ENCODE measurements around the gene PPP1R17.

Gene PPP1R17

DNA sequence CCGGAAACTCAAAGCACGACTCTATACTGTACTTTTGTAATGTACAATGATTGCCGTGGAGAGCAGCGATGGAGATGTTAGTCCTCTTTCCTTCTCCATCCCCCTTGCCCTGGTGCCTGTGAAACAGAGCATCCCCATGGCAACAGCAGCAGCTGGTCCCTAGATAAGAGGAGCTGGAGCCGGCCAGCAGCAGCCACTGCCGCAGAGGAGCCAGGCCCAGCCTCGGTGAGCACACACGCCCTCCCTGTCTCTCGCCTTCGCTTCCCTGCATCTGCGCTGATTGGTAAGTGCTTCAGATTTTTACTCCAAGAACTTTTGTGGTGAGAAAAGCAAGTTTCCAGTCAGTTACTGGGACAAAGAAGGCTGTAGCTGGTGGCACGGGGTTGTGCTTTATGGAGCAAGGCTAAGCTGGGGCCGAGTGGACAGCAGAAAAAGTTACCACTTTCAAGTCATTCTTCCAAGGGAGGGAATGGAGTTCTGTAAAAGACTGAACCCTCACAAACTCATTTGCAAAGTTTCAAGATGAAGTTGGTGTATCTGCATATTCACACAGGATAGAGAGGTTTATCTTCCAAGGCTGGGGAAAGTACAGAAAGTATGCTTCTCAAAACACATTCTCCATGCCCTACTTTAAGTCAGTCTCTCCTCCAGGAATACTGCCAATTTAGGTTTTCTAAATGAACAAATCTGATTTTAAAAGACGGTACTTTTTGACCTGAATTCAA lies at the start of gene PPP1R17:
PPP1R17 (plus strand) TSS at position 192 of the 725 bp plus-strand sequence. CDS start 5,227 bp downstream, outside the sequence.
- DNase-seq (ENCODE audit: low read depth), result no peak

DNA sequence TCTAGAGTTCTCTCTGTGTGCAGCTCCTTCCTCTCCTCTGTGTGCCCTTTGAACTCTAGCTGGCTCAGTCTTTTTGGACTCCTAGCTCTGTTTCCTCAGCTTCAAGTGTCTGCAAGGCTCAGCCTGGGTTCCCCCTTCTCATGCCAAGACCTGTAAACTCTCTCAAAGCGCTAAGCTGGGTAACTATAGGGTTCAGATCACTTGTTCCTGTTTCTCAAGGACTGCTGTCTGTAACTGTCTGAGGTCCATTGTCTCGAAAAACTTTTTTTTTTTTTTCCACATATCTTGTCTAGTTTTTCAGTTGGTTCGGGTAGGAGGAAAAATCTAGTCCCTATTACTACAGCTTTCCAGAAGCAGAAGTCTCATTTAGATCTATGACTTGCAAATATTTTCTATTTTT lies 46.6 kb upstream of the PPP1R17 start:
- no peak for DNase-seq (ENCODE audit: low read depth)

DNA sequence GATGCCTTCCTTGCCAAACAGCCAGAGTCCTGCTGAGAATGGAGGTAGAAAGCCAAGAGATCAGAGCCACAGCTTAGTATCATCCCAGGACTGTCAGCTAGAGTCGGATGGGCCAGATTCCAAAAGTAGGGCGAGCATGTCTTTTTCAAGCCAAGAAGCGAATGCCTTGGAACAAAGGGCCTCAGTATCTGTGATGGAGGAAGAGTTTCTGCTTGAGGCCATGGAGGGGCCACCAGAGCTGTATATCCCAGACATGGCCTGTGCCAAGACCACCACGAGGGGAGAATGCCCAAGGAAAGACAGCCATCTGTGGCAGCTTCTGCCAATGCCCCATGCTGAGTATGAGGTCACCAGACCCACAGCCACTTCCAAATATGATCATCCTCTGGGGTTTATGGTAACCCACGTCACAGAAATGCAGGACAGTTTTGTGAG lies 44.3 kb upstream of the PPP1R17 start:
- DNase-seq (ENCODE audit: low read depth), result no peak

DNA sequence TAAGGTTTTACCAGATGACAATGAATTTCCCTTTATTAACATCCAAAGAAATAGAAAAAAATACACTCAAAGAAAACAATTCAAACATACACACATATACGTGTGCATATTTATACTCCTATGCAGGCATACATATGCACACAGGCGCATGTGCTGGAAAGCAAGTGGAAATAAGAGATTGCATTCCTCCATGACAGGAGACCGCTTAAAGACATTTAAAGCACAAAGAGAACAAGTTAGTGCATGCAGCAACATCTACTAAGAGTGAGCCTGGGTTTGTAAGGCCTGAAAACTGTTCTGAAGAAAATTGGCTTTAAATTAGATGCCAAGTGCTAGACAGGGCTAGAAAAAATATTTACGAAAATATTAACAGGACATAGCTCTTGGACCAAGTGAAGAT lies 40.1 kb upstream of the PPP1R17 start:
- no peak for DNase-seq (ENCODE audit: low read depth)

DNA sequence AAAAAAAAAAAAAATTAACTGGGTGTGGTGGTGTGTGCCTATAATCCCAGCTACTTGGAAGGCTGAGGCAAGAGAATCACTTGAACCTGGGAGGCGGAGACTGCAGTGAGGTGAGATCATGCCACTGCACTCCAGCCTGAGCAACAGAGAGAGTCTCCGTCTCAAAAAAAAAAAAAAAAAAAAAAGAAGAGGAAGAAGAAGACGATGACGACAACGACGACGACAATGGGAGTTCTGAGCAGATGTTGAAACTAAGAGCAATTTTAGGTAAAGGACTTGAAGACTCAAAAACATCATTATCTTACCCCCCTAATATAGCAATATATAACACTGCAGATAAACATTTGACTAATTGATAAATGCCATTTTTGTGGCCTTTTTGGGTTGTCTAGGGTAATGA lies 39.5 kb upstream of the PPP1R17 start:
- DNase-seq (ENCODE audit: low read depth), result no peak

DNA sequence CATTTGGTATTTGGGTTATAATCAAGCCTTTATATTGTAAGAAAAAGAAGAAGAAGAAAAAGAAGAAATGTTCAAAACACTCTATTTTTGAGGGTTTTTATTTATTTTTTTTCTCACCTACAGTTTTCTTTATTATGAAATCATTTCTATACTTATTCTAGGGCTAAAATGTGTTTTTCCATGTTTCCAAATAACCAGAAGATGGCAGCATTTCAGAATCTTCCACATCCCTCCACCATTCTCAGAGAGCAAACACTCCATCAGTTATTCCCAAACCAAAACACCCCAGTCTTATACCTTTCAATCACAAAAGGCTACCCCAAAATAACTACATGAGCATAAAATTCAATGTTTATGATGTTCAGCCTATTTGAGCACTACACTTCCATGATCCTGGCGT lies 38.7 kb upstream of the PPP1R17 start:
- DNase-seq (ENCODE audit: low read depth), result no peak

DNA sequence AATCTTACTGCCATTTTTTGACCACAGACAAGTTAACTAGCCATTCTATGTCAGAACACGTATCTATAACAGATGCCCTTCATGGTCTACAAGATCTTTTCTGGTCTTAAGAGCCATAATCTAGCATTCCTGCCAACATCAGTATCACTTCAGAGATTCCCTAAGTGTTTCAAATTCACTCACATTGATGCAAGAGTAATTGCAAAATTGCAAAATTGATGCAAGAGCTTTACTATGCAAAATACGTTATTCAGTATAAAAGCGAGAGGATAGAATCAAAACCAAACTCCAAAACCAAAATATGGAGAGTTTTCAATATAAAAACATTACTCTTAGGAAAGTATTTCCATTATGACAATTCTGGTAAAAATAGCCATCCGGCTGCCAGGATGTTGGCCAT lies 38.1 kb upstream of the PPP1R17 start:
- no peak for DNase-seq (ENCODE audit: low read depth)

DNA sequence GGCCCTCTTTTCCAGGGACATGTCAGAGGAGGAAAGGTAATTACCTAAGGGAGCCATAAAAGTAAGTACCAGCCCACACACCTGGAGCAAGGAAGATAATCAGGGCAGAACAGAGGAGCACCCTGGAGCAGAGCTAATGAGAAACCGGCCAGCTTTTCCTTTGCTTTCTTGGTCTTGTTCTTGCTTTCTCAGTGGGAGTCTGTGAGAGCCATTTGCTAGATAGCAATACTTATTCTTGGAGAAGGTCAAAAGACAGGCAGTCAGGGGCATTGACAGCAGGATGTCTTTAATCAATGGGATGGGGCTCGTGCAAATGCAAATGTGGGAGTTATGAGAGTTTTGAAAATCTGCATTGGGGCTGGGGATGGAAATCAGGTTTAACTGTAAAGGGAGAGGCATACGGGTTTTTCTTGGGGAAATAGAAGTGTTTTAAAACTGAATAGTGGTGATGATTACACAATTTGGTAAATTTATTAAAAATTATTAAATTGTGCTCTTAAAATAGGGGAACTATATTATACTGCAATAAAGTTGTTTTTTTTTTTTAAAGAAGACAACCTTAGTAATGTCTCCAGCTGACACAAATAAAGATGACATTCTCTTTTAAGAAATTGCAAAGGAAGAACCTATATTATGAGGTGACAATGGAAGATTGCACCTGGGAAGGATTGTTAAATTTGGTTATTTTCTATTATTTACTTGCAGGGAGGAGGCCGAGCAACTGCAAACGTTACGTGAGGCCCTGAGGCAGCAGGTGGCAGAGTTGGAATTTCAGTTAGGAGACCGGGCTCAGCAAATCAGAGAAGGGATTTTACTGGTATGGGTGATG lies 35.6 kb upstream of the PPP1R17 start:
- no peak for DNase-seq (ENCODE audit: low read depth)

DNA sequence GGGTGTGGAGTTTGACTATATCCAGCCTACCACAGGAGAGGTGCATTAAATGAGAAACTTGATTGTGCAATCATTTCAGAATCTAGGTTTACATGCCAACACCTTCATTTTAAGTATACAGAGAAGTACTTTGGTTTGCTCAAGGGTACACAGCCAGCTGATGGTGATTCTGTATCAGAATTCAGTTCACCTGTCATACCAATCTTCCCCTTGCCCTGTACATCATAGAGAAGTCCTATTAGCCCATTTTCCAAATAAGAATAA lies 35.0 kb upstream of the PPP1R17 start:
- DNase-seq (ENCODE audit: low read depth), result no peak

DNA sequence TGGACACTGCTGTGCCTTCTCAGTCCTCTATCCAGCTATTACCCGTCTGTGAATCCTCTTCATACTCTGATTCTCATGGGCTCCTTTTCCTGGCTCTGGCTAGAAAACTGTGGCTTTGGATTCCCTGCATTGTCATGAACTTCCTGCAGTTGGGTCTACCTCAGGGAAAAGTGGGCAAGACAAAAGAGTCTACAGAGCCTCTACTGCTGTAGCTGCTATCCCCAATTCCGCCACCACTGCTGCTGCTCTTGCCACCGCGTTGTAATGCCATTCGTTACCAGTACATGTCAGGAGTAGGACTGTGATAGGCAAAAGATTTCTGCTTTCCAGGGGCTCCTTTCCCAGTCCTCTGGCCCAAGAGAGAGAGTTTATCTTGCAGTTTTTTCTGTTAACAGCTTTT lies 23.9 kb upstream of the PPP1R17 start:
- DNase-seq (ENCODE audit: low read depth), result no peak

DNA sequence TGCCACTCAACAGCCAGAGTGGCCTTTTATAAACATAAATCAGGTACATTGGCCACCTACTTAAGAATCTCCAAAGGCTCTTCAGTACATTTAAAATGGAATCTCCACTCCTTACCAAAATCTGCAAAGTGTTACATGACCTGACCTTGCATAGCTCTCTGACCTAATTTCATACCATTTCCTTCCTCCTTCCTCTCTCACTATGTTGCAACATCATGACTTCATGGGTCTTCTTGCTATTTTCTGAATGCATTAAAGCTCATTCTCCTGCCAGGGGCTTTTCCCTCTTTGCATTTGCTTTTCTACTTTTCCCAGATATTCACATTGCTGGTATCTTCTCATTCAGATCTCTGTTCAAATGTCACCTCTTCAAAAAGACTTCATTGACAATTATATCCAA lies 22.1 kb upstream of the PPP1R17 start:
- DNase-seq (ENCODE audit: low read depth), result no peak

DNA sequence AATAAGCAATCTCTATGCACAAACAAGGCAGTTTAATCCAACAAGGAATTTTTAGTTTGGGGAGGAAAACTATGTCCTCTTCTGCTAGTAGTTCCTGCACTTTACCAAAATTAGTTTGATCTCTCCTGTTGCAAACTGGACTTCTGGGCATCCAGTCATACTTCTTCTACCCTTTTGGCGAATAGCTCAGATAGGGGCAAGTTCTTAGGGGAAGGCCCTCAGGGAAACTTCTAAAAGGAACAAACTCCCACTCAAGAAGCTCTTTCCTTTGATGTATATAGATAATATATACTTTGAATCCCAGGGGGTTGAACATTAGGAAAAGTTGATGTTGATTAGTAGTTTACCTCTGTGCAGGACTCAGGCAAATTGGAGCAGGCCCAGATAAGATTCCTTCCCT lies 21.5 kb upstream of the PPP1R17 start:
- no peak for DNase-seq (ENCODE audit: low read depth)

DNA sequence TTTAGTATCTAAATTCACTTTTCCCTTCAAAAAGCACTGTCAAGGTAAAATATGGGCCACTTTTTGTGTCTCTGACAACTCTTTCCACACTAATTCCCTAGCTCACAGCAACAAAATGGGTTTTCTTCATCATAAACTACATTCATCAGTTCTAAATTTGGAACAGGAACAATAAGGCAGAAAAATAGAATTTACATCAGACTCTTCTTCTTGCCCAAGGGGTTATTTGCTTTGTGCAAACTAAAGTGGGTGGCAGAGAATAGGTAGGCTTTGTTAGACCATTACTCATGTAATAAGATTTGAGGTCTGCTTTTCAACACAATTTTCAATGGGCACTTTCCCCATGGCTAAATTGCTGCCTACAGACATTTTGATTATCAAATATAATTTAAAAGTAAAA lies 17.6 kb upstream of the PPP1R17 start:
- no peak for DNase-seq (ENCODE audit: low read depth)

DNA sequence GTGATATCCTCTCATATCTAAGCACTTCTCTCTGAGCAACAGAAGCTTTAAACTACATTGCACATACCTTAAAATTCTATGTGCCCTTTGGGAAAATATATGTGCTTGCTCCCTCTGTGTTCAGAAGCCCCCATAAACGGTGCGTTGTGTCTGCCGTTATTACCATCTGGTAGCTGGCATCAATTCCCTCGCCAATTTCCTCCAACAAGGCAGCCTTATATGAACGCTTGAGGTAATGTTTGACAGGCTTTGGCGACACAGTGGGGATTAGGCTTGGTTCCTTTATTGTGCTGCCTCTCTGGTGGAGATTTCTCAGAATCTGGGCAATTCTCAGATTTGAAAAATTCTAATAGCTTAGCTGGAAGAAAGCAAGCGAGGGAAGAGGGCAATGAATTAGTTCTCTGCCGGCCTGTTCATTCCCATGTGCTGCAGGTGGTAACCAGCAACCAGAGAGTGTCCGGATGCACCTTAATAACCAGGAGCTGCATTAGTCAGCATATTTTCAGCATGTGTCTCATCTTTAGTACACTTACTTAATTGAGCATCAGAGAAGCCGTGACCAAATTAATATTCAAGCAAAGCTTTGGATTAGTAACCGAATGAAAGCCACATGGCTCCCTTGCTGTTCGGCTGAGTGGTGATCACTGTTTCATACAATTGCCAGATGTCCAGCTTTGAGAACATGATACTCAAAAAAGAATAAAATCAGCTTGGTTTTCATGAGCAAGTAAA lies 7.3 kb upstream of the PPP1R17 start:
- no peak for DNase-seq (ENCODE audit: low read depth)

DNA sequence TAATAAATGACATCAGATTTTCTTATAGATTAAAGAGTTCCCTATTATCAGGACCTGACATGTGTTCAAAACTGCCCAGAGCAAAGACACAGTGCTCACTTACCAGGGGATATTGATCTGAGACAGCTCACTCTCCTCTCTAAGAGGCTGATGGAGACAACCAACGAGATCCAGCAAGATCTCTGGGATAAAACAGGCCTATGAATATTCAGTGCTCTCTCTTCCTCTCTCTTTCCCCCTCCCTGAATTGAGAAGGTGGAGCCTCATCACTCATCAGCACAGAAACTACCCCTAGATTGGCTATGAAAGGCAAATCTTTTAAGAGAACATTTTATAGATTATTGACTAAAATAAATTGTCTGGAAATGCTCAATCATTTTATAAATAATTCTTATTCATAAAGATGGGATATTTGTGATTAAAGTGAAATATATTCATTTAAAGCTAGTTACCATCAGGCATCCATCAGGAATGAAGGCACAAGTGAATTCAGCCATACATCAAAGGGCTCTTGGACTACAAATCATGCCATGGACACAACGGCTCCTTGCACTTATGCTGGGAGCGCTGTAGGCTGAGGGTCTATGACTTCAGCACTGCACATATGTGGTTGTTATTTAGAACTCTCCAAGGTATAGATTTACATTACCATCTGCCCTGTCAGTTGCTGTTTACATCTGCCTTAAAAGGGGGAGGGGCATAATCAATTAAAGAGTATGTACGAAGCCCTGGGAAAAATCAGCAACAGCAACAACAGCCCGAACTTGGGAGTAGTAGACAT lies 3.4 kb upstream of the PPP1R17 start:
- DNase-seq (ENCODE audit: low read depth), result no peak

DNA sequence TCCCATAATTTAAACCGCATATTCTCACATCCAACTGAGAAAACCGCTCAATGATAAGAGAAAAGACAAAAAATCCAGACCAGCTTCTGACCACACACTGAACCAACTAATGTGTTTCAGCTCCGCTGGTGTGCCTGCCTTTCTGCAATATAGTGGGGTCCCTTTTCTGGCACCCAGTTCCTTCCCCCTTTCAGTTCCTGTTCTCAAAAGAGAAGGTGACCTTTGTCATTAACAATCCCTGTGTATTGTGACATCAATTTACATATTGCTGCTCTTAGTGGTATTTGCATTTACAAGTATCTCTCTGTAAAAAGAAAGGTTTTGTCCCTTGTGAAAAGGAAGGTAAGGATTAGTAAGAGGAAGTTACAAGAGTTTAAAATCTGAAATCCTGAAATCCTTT lies 1.4 kb downstream of the PPP1R17 start:
- no peak for DNase-seq (ENCODE audit: low read depth)

DNA sequence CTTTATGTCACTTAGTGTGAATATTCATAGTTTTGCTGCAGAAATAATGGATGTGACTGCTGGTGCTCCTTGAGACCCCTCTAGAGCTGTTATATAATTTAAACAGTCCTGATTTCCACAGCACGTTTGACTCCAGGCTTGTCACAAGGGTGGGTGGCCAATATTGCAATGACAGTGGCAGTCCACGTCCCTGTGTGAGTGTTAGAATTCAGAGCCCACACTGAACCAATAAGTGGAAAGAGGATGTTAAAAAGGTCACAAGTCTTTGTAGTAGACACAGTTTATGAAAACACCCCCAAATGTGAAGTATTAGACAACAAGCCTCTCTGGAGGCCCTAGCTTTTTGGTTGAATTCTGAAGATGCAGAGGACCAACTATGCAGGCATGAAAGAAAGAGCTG lies 2.0 kb downstream of the PPP1R17 start:
- DNase-seq (ENCODE audit: low read depth), result no peak

DNA sequence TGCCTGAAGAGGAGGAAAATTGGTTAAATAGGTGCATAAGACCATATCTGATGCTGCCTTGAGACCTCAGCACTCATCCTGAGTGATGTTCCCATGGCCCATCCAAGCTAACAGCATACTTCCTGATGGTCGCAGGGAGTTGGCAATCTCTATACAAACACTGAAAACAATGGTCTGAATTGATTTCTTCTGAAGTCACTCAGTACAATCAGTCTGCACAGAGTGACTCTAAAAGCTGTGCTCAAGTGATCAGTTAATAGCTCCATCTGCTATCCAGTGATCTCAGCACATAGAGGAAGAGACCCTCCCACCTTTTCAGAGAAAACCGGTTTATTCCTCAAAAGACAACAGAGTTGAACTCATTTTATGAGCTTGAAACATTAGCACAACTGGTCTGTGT lies 3.9 kb downstream of the PPP1R17 start:
- no peak for DNase-seq (ENCODE audit: low read depth)

DNA sequence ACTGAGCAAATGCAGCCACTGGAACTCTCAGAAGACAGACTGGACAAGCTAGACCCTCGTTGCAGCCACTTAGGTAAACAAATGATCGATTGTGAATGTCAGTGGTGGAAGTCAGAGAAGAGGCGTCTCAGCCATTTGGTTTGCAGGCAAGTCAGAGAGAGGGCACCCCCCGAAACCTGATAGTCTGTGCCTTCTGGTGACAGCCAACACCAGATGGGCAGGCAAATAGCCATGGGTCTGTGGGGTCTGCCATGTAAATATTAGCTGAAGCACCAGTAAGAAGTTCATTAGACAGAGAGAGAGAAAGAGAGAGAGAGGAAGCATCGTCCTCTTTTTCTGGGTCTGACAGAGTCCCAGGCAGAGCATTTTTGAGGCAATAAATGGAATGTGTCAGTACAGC lies 5.4 kb downstream of the PPP1R17 start:
- DNase-seq (ENCODE audit: low read depth), result no peak

DNA sequence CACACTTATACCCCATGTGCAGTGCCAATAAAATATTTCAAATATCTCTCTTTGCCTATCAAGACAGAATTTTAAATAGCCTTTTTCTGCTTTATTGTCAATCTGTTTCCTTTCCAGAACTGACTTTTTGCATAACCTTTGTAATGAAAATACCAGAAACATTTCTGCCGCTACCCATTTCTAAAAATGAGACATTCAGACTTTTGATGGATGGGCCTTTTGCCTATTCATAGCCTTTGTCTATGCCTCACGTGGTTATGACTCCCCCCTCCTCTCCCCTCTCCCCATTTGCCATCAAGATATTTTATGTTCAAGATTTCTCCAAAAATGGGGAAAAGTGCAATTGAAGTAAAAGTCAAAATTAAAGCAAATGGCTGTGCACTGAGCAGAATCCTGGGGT lies 5.9 kb downstream of the PPP1R17 start:
- DNase-seq (ENCODE audit: low read depth), result no peak

DNA sequence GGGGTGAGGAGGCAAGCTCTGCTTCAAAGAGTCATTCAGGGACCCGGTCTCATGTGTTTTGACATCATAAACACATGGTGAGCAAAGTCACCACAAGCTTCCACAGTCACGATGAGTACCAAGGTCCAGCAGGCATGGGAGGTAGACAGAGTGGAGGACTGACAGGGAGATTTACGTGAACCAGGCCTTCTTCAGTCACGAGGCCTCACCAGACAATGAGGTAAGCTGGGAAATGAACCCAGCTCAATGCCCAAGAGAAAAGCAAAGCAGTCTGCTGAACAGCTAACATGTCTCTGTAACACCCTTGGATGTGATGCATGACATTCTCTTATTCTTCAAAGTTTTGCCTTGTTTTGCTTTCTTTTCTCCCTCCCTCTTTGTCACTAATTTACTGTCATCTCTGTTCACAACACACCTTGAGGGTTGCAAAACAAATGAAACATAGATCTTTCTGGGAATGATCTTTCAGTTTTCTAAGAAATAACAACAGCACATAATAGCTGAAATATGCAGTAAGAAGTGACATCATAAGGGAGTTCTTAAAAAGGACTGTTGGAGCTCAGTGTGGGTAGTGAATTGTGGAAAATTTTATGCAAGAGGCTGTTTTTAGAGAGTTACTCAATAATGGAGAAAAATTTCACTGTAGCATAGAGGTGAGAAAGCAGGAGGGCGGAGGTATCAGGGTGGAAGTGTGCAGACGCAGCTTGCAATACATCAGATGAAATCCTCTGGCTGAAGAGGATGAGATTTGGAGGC lies 9.0 kb downstream of the PPP1R17 start:
- no peak for DNase-seq (ENCODE audit: low read depth)

DNA sequence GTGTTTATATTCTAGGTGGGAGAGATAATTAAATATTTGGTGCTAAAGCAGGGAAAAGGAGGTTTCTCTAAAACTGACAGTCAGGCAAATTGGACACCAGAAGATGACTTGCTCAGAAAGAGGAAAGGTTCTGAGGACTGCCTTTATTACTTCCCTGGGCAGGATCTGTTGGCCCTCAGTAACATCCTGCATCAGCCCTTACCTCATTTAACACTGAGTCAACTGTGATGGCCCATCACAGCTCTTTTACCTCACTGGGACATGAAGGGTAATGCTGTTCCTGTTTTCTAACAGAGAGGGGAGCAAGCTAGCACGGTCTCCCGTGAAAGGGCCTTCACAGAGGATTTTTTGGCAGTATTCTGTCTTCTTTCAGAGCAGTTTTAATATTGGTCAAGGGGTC lies 12.0 kb downstream of the PPP1R17 start:
- DNase-seq (ENCODE audit: low read depth), result no peak

All from stimulated activated CD8-positive, alpha-beta memory T cell treated with anti-CD3 and anti-CD28 coated beads, Interleukin-12 subunit alpha, Interleukin-12 subunit beta, amount 100 ng/mL, for 1 hour (primary cell).